Activated CD4-positive, alpha-beta T cell treated with anti-CD3 and anti-CD28 coated beads, Interleukin-2, amount 10 ng/mL, durations not matched to agents 7 days and 5 days (primary cell): ENCODE measurements around the gene USP44. TPM values are rescaled to one million over a fixed set of nuclear protein-coding genes. Genes with fewer than 3 reads are reported as not detected.

Experiments
- CTCF ChIA-PET: fragments of 350-600 bp; sonication (Branson Sonifier 250); formaldehyde crosslinking; loops from one replicate; lab custom pipeline; 2021; ENCODE audit warnings: antibody characterized with exemption; lab: Charles Lee
- POLR2A ChIA-PET: fragments of 350-600 bp; sonication (Branson Sonifier 250); formaldehyde crosslinking; loops from one replicate; lab custom pipeline; 2021; ENCODE audit warnings: antibody characterized with exemption; lab: Charles Lee
- DNase-seq: peaks from one replicate; pipeline ENCODE4 v3.0.0-alpha.2; 2020
- H3K27ac Mint-ChIP-seq: one replicate; pipeline ENCODE4 v1.8.0; 2021; ENCODE audit warnings: mild to moderate bottlenecking, moderate library complexity, mixed read lengths
- H3K27me3 Mint-ChIP-seq: one replicate; pipeline ENCODE4 v1.8.0; 2021; ENCODE audit warnings: mixed read lengths
- H3K36me3 Mint-ChIP-seq: one replicate; pipeline ENCODE4 v1.8.0; 2021; ENCODE audit warnings: low read depth, mixed read lengths
- H3K4me1 Mint-ChIP-seq: one replicate; pipeline ENCODE4 v1.8.0; 2021; ENCODE audit warnings: mixed read lengths
- H3K4me3 Mint-ChIP-seq: one replicate; pipeline ENCODE4 v1.8.0; 2021; ENCODE audit warnings: mild to moderate bottlenecking, moderate library complexity, mixed read lengths
- H3K9me3 Mint-ChIP-seq: one replicate; pipeline ENCODE4 v1.8.0; 2021; ENCODE audit warnings: mixed read lengths
- total RNA-seq, 2 experiments: library from RNA; stranded (reverse); gene quantifications; one replicate each; pipeline ENCODE4 v1.2.3, GENCODE V29; 2021

The USP44 gene
- total RNA-seq, 2 experiments from 2014 or later = 2.9 to 3.7 TPM

DNA sequence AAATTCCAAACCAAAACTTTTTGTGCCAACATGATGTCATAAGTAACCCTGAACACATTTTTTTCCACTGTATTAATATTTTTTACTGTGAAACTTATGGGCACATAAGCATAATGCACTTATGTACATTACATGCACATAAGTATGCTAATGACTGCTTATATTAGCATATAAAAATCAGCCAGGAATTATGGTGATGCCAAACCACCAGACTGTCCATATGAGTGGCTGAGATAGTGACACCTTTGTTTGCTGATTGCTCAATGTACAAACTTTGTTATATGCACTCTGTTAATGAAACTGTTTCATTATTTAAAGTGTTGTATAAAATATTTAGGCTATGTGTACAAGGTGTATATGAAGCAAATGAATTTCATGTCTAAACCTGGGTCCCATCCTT lies 32.3 kb downstream of the USP44 start:
- Mint-ChIP-seq H3K27ac (no peak overlapping the region), H3K4me1 (no peaks in the 10 kb centered on the region), H3K36me3 (peaks cover 11% of the 10 kb centered on the region), H3K4me3 (no peak overlapping the region), H3K27me3 (no peaks in the 10 kb centered on the region), H3K9me3 (no peaks in the 10 kb centered on the region)
- ChIA-PET POLR2A (no interaction called here), CTCF (interaction anchor here (0.7 kb wide), 1 partner anchor 10 kb away, joined by 4 read pairs; no protein-coding TSS in a partner anchor)
- DNase-seq = no peak

DNA sequence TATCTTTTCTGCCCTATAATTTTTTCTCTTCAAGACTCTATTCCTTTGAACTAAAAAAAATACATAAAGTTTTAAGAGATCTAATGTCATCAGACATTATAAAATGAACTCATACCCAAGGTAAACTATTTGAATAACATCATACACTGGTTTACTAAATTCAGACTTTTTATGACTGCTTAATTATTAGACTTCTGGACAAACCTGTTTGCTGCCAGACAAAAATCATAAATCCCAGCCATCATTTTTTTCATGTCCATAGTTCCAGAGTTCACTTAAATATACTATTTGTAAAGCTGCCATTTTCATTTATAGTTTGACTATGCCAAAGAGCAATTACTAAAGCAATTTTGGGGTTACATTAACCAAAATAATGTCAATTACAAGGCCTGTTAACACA lies 34.0 kb downstream of the USP44 start:
- Mint-ChIP-seq H3K9me3 (no peaks in the 10 kb centered on the region), H3K27ac (no peak overlapping the region), H3K36me3 (peaks cover 24% of the 10 kb centered on the region), H3K27me3 (no peaks in the 10 kb centered on the region), H3K4me1 (no peaks in the 10 kb centered on the region), H3K4me3 (no peak overlapping the region)
- POLR2A ChIA-PET = no interaction called here
- no peak for DNase-seq
- CTCF ChIA-PET = no interaction called here

DNA sequence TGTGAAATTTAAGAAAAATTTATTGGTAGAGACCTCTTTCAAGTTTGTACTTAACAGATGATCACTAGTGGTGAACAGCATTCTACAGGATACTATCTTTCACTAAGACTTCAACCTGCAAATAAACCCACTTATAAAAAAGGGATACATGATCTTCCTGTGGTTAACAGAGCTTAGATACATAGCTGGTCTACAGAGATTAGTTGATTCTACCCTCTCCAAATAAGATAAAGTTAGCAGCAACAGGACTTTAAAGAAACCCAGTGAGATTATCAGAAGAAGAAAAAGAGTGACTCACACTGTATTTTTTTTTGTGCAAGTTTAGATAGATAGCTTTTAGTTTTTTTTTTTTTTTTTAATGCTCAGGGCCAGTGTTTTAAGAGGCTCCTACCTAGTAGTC lies 34.5 kb downstream of the USP44 start:
- DNase-seq = no peak
- H3K4me3 Mint-ChIP-seq = no peak overlapping the region
- no peaks in the 10 kb centered on the region for H3K9me3 Mint-ChIP-seq
- H3K36me3 Mint-ChIP-seq = peaks cover 29% of the 10 kb centered on the region
- ChIA-PET CTCF (interaction anchor here (1.3 kb wide), 1 partner anchor 9 kb away, joined by 3 read pairs; no protein-coding TSS in a partner anchor), POLR2A (no interaction called here)
- H3K27ac Mint-ChIP-seq = no peak overlapping the region
- no peaks in the 10 kb centered on the region for H3K4me1 Mint-ChIP-seq
- no peaks in the 10 kb centered on the region for H3K27me3 Mint-ChIP-seq

DNA sequence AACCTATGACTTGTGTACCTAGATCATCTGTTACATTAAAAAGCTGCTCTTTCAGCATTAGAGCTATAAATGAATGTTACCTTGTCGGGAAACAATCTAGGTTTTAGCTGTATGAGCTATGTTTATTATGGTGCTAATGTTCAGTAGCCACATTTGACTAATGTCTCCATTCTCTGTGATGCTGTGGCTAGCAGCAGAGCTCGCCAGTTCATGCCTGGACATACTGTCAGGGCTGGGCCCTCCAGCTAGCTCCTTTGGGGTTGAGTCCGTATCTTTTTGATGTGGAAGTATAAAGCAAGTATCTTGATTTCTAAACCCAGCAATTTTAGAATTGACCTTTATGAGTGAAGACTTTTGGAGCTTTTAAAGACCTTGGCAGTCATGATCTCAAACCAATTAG lies 36.1 kb downstream of the USP44 start:
- peaks cover 39% of the 10 kb centered on the region for H3K36me3 Mint-ChIP-seq
- H3K27me3 Mint-ChIP-seq = no peaks in the 10 kb centered on the region
- no peak overlapping the region for H3K4me3 Mint-ChIP-seq
- no peak overlapping the region for H3K27ac Mint-ChIP-seq
- ChIA-PET CTCF (interaction anchor here (0.6 to 1.3 kb wide), 4 partner anchors 9 to 169 kb away, joined by 3 to 5 read pairs (median 3); no protein-coding TSS in a partner anchor), POLR2A (no interaction called here)
- no peak for DNase-seq
- no peaks in the 10 kb centered on the region for H3K9me3 Mint-ChIP-seq
- no peaks in the 10 kb centered on the region for H3K4me1 Mint-ChIP-seq

DNA sequence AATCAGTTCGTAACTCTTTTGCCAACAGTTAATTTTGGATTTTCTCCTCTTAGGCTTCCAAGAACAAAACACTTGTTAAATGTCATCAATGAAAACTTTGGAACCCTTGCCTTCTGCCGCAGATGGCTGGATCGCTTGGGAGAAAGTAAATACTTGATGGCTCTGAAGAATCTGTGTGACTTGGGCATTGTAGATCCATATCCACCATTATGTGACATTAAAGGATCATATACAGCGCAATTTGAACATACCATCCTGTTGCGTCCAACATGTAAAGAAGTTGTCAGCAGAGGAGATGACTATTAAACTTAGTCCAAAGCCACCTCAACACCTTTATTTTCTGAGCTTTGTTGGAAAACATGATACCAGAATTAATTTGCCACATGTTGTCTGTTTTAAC lies 37.7 kb downstream of the USP44 start:
- ChIA-PET CTCF (no interaction called here), POLR2A (no interaction called here)
- no peak for DNase-seq
- no peaks in the 10 kb centered on the region for H3K4me1 Mint-ChIP-seq
- H3K36me3 Mint-ChIP-seq = peaks cover 49% of the 10 kb centered on the region
- no peak overlapping the region for H3K27ac Mint-ChIP-seq
- no peak overlapping the region for H3K4me3 Mint-ChIP-seq
- no peaks in the 10 kb centered on the region for H3K9me3 Mint-ChIP-seq
- no peaks in the 10 kb centered on the region for H3K27me3 Mint-ChIP-seq

DNA sequence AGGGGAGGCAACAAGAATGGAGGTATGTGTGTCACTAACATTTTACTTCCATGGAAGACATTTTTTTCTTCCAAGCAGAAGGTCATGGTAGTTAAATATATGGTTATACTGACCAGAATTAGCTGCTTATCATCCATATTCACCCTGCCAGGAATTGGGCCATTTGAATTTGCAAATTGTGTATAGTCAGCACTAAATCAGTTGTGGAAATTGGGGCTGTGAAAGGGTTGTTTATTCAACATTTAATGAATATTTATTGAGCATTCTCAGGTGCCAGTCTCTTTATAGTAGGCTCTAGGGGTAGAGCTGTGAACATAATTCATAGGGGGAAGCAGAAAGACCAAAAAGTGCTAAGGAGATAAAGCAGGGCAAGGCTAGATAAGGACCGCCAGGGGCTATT lies 39.3 kb downstream of the USP44 start:
- no peaks in the 10 kb centered on the region for H3K27me3 Mint-ChIP-seq
- H3K4me3 Mint-ChIP-seq = no peak overlapping the region
- H3K9me3 Mint-ChIP-seq = no peaks in the 10 kb centered on the region
- no peaks in the 10 kb centered on the region for H3K4me1 Mint-ChIP-seq
- CTCF ChIA-PET = no interaction called here
- DNase-seq = no peak
- H3K36me3 Mint-ChIP-seq = peaks cover 55% of the 10 kb centered on the region
- POLR2A ChIA-PET = no interaction called here
- H3K27ac Mint-ChIP-seq = no peak overlapping the region

DNA sequence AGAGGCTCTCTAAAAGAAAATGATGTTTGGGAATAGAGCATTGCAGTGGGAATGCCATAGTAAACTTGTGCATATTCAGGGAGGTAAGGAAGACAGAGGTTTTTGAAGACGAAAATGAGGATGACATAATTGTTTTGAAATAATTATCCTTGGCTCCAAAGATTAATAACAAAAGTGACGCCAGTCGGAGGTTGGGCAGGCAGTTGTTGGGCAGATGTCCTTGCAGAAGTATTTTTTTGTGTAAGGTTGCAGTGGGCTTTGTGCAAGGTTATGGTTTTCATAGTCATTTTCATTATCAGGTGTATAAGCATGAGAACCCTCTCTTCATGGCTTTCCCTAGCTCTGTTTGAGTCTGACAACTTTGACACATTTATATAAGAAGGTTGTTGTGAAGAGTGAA lies 42.0 kb downstream of the USP44 start:
- no peak overlapping the region for H3K27ac Mint-ChIP-seq
- no peak for DNase-seq
- no peaks in the 10 kb centered on the region for H3K9me3 Mint-ChIP-seq
- H3K4me3 Mint-ChIP-seq = no peak overlapping the region
- no peaks in the 10 kb centered on the region for H3K4me1 Mint-ChIP-seq
- POLR2A ChIA-PET = interaction anchor here (0.6 kb wide), 1 partner anchor 18 kb away, joined by 3 read pairs; no protein-coding TSS in a partner anchor
- H3K27me3 Mint-ChIP-seq = no peaks in the 10 kb centered on the region
- H3K36me3 Mint-ChIP-seq = peaks cover 59% of the 10 kb centered on the region
- CTCF ChIA-PET = interaction anchor here (0.9 kb wide), 1 partner anchor 9 kb away, joined by 4 read pairs; no protein-coding TSS in a partner anchor

DNA sequence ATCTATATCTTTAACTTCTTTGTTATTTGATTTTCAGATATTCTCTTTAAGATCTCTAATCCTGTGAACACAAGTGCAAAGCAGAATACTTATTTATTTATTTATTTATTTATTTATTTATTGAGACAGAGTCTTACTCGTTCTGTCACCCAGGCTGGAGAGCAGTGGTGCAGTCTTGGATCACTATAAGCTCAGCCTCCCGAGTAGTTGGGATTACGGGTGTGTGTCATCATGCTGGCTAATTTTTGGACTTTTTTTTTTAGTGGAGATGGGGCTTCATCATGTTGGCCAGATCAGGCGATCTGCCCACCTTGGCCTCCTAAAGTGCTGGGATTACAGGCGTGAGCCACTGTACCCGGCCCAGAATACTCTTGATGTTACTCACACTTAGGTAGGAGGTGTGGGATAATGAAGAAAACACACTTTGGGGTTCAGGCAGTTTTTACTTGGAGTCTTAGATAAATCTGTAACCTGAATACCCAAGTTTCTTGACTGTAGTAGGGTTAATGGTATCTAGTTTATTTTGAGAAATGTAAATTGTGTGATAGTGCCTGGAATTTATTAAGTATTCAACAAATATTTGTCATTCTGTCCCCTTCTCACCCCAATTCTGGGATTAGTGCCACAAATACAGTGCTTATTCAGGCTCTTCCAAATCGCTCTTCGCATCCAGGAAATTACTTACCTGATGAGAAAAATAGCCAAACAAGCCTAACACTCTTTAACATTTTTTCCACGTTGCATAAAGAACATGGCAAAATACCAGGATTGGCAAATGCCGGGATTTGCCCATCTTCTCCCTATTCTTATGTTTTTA lies 44.4 kb downstream of the USP44 start:
- Mint-ChIP-seq H3K27me3 (no peaks in the 10 kb centered on the region), H3K9me3 (no peaks in the 10 kb centered on the region), H3K4me3 (no peak overlapping the region), H3K36me3 (peaks cover 59% of the 10 kb centered on the region), H3K27ac (no peak overlapping the region), H3K4me1 (peaks cover 3% of the 10 kb centered on the region)
- POLR2A ChIA-PET = no interaction called here
- DNase-seq = no peak
- CTCF ChIA-PET = interaction anchor here (0.6 kb wide), 1 partner anchor 433 kb away, joined by 3 read pairs; the partner anchor contains the start of gene NR2C1

DNA sequence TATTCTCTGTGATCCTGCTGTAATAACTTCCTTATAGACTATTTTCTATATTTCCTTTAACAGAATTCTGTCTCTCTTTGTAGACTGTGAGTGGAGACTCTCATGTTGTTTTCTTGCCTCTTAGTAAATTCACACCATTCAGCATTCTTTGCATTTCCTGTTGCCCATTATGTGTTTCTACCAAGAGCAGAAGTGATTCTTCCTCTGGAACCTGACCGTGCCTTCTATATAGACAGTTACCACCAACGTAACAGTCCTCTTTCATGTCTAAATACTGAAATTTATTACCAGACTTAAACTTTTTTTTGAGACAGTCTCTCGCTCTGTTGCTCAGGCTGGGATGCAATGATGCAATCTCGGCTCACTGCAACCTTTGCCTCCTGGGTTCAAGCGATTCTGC lies 46.2 kb downstream of the USP44 start:
- H3K4me1 Mint-ChIP-seq = peaks cover 3% of the 10 kb centered on the region
- peaks cover 53% of the 10 kb centered on the region for H3K36me3 Mint-ChIP-seq
- CTCF ChIA-PET = no interaction called here
- no peak overlapping the region for H3K27ac Mint-ChIP-seq
- POLR2A ChIA-PET = no interaction called here
- H3K27me3 Mint-ChIP-seq = no peaks in the 10 kb centered on the region
- DNase-seq = no peak
- no peak overlapping the region for H3K4me3 Mint-ChIP-seq
- no peaks in the 10 kb centered on the region for H3K9me3 Mint-ChIP-seq

DNA sequence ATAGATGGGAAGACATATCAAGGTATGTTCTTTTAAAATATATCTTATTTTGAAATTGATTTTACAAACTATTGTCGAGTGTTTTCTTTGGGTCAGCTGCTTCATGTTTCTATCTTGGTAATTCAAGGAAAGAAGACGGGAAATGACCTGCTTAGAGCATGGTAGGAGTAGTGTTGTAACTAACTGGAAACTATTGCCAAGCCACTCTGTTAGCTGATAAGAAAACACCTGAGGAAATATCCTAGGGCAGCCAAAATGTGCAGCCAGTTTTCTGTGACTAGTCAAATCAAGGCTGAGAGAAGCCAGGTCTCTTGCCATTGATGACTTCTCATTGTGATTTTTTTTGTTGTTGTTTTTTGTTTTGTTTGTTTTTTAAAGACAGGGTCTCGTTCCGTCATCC lies 47.1 kb downstream of the USP44 start:
- H3K27ac Mint-ChIP-seq = no peak overlapping the region
- ChIA-PET CTCF (no interaction called here), POLR2A (no interaction called here)
- H3K4me3 Mint-ChIP-seq = no peak overlapping the region
- no peaks in the 10 kb centered on the region for H3K27me3 Mint-ChIP-seq
- H3K4me1 Mint-ChIP-seq = peaks cover 8% of the 10 kb centered on the region
- no peak for DNase-seq
- H3K9me3 Mint-ChIP-seq = peaks cover 3% of the 10 kb centered on the region
- peaks cover 59% of the 10 kb centered on the region for H3K36me3 Mint-ChIP-seq

DNA sequence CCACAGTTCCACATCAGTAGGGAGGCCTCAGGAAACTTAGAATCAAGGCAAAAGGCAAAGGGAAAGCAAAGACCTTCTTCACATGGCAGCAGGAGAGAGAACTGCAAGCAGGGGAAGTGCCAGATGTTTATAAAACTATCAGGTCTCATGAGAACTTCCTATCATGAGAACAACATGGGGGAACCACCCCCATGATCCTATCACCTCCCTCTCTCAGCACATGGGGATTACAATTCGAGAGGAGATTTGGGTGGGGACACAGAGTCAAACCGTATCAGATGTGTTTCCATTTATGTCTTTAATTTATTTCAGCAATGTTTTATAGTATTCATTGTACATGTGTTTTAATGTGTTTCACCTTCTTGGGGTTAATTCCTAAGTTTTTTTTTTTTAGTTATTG lies 51.5 kb downstream of the USP44 start:
- POLR2A ChIA-PET = no interaction called here
- H3K36me3 Mint-ChIP-seq = peaks cover 73% of the 10 kb centered on the region
- no peak overlapping the region for H3K4me3 Mint-ChIP-seq
- peaks cover 13% of the 10 kb centered on the region for H3K4me1 Mint-ChIP-seq
- H3K27me3 Mint-ChIP-seq = no peaks in the 10 kb centered on the region
- DNase-seq = no peak
- CTCF ChIA-PET = no interaction called here
- peaks cover 3% of the 10 kb centered on the region for H3K9me3 Mint-ChIP-seq
- H3K27ac Mint-ChIP-seq = no peak overlapping the region

DNA sequence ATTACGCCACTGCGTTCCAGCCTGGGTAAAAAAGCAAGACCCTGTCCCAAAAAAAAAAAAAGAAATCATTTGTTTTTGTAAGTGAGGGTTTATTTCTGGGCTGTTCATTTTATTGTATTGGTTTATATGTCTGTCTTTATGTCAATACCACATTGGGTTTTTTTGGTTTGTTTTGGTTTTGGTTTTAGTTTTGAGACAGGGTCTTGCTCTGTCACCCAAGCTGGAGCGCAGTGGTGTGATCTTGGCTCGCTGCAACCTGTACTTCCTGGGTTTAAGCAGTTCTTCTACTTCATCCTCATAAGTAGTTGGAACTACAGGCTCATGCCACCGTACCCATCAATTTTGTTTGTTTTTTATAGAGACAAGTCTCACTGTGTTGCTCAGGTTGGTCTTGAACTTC lies 52.3 kb downstream of the USP44 start:
- no peak for DNase-seq
- Mint-ChIP-seq H3K4me1 (peaks cover 13% of the 10 kb centered on the region), H3K27me3 (no peaks in the 10 kb centered on the region), H3K4me3 (no peak overlapping the region), H3K9me3 (peaks cover 3% of the 10 kb centered on the region), H3K36me3 (peaks cover 73% of the 10 kb centered on the region), H3K27ac (no peak overlapping the region)
- ChIA-PET POLR2A (no interaction called here), CTCF (no interaction called here)

DNA sequence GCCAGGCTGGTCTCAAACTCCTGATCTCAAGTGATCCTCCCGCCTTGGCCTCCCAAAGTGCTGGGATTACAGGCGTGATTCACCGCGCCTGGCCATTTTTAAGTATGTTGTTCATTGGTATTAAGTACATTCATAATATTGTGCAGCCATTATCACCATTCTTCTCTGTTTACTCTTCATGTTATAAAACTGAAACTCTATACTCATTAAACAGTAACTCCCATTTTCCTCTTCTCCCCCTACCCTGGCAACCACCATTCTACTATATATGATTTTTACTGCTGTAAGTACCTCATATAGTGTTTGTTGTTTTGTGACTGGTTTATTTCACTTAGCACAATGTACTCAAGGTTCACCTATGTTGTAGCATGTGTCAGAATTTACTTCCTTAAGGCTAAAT lies 54.2 kb downstream of the USP44 start:
- Mint-ChIP-seq H3K4me1 (peaks cover 10% of the 10 kb centered on the region), H3K9me3 (peaks cover 3% of the 10 kb centered on the region), H3K36me3 (peaks cover 58% of the 10 kb centered on the region), H3K27me3 (no peaks in the 10 kb centered on the region), H3K4me3 (no peak overlapping the region), H3K27ac (no peak overlapping the region)
- DNase-seq = no peak
- CTCF ChIA-PET = no interaction called here
- POLR2A ChIA-PET = no interaction called here
